Stimulated activated CD4-positive, alpha-beta T cell treated with anti-CD3 and anti-CD28 coated beads, TNF-alpha, amount 100 ng/mL, for 24 hours (primary cell): ENCODE results near the gene KISS1.

Experiments
- DNase-seq, 3 experiments: peaks; one replicate each; pipeline ENCODE4 v3.0.0-alpha.2; 2020; ENCODE audit warnings: low read depth in 3 of 3

KISS1 gene

GRCh38 chr1:204192589-204193352 lies 3.5 kb downstream of the KISS1 start:
- no peak for DNase-seq

- no peak for DNase-seq
These were observed 4.2 kb downstream of the KISS1 start for GRCh38 chr1:204192046-204192445.

- DNase-seq, result no peak
These were observed 4.8 kb downstream of the KISS1 start for GRCh38 chr1:204191456-204191855.

GRCh38 chr1:204190212-204191211 lies 5.8 kb downstream of the KISS1 start:
- peak in 1 of 3 experiments; percentile 8 for DNase-seq

GRCh38 chr1:204188959-204189639 lies 7.2 kb downstream of the KISS1 start:
- no peak for DNase-seq

GRCh38 chr1:204186597-204186996 lies 9.7 kb downstream of the KISS1 start:
- no peak for DNase-seq

GRCh38 chr1:204181116-204181515 lies 15.2 kb downstream of the KISS1 start:
- no peak for DNase-seq

- DNase-seq, result no peak
These were observed 16.2 kb downstream of the KISS1 start for GRCh38 chr1:204180133-204180532.

GRCh38 chr1:204178487-204179281 lies 17.6 kb downstream of the KISS1 start:
- no peak for DNase-seq

GRCh38 chr1:204177133-204177532 lies 19.2 kb downstream of the KISS1 start:
- no peak for DNase-seq

- no peak for DNase-seq
These were observed 20.2 kb downstream of the KISS1 start for GRCh38 chr1:204176049-204176448.

GRCh38 chr1:204174958-204175357 lies 21.3 kb downstream of the KISS1 start:
- no peak for DNase-seq

- no peak for DNase-seq
These were observed 23.8 kb downstream of the KISS1 start for GRCh38 chr1:204172404-204173029.

GRCh38 chr1:204171751-204172178 lies 24.5 kb downstream of the KISS1 start:
- no peak for DNase-seq

- DNase-seq, result no peak
These were observed 25.7 kb downstream of the KISS1 start for GRCh38 chr1:204170494-204171155.

- DNase-seq, result no peak
These were observed 26.4 kb downstream of the KISS1 start for GRCh38 chr1:204169858-204170257.

GRCh38 chr1:204167730-204168129 lies 28.6 kb downstream of the KISS1 start:
- no peak for DNase-seq

GRCh38 chr1:204166219-204166618 lies 30.1 kb downstream of the KISS1 start, which contains the start of gene REN:
Gene REN (minus strand): TSS chr1:204166337. CDS start chr1:204166293, 44 bp downstream.
- DNase-seq, result no peak

GRCh38 chr1:204162494-204163074 lies 33.7 kb downstream of the KISS1 start:
- peak; percentile 54 to 77 (median 61) for DNase-seq
